SIG-M5 treated with dmso at 0.1 percent for 504 hours (cell line): ENCODE results near the gene PGAP2.
"Not testable (repeated sequence)": the region's sequence is repeated elsewhere in the genome, so short reads cannot be mapped to it uniquely, and the experiment has no call there.

Experiments used
- DNase-seq: peaks from one replicate; lab custom pipeline; 2025; ENCODE audit not compliant: unreplicated experiment; lab: John Stamatoyannopoulos, UW

Gene PGAP2

DNA sequence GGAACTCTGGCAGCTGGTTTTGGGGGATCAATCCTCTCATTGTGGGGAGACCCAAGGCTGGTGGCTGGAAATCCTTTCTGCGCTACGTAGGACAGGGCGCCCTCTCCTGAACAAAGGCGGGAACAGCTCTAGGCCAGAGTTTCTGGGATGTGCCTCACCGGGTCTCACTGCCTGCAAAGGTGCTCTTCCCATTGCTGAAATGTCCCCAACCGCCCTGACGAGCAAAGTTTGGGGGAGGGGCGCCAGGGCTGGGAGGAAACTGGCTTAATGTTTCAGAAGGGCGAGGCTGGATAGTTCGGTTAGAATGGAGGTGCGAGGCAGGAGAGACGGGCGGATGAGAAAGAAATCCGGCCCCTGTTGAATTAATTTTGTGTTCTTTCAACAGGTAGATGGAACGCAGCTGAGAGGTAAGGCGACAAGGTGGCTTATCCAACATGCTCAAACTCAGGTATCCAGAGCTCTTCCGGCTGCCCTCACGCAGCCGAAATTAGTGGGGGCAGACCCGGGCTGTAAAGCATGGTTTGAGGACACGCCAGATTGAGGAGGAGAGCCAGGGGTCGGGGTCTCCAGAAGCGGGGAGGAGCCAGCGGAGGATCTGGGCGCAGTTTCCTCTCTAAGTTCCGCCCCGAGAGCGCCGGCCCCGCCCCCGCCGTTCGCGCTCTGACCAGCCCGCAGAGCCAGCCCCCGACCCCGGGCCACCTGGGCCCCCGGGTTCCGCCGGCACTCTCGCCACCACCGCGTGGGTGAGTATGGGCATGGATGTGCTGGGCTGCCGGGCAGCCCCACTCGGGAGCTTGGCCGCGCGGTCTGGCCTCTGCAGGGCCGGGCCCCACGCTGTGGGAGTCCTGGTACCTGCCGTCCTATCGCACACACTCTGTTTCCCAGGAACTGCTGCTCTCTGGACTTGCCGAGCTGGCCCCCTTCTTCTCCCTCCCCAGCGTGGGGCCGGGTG is at the start of gene PGAP2:
Gene PGAP2 (plus strand): TSS at position 652 of the 952 bp plus-strand sequence. CDS start 2,700 bp downstream, outside the sequence.
- peak; percentile 57 for DNase-seq

DNA sequence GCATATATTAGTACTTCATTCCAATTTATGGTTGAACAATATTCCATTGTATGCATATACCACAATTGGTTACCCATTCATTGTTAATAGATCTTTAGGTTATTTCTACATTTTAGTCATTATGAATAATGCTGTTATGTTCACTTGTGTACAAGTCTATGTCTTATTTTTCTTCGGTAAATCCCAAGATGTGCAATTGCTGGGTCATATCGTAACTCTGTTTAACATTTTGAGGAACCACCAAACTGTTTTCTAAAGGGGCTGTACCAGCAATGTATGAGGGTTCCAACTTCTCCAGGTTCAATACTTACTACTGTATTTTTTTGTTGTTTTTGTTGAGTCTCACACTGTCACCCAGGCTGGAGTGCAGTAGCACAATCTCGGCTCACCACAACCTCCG is 44.1 kb upstream of the PGAP2 start:
- DNase-seq, result no peak

DNA sequence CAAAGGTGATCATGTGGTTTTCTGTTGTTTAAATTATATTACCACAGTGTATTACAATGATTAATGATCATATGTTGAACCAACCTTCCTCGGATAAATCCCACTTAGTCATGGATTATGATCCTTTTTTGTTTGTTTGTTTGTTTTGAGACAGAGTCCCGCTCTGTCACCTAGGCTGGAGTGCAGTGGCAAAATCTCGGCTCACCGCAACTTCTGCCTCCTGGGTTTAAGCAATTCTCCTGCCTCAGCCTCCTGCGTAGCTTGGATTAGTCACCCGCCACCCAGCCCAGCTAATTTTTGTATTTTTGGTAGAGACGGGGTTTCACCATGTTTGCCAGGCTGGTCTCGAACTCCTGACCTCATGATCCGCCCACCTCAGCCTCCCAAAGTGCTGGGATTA is 41.5 kb upstream of the PGAP2 start:
- not testable (repeated sequence) for DNase-seq

DNA sequence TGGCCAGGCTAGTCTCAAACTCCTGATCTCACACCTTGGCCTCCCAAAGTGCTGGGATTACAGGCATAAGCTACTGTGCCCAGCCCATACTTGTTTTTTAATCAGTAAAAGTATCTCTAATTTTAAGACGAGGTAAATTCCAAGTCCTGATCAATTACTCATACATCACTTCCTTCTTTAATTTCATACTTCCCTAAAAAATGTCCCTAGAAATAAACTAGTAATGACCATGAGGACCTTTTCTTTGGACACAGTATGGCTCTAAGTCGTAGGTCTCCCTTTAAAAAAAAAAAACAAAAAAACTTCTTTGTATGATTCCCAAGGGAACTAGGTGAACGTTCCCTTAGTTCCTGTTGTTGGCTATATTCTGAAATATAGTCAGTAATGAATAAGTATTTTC is 40.8 kb upstream of the PGAP2 start:
- DNase-seq, result no peak

DNA sequence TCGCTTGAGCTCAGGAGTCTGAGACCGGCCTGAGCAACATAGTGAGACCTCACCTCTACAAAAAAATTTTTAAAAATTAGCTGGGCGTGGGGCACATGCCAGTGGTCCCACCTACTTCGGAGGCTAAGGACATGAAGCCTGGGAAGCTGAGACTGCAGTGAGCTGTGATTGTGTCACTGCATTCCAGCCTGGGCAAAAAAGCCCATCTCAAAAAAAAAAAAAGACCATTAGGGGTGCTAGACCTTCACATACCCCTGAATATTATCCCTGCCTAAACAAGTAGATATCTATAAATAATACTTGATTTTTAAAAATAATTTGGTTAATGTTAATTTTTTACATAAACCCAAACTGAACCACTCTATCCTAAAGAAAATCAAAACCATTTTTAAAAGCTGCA is 35.2 kb upstream of the PGAP2 start:
- no peak for DNase-seq

DNA sequence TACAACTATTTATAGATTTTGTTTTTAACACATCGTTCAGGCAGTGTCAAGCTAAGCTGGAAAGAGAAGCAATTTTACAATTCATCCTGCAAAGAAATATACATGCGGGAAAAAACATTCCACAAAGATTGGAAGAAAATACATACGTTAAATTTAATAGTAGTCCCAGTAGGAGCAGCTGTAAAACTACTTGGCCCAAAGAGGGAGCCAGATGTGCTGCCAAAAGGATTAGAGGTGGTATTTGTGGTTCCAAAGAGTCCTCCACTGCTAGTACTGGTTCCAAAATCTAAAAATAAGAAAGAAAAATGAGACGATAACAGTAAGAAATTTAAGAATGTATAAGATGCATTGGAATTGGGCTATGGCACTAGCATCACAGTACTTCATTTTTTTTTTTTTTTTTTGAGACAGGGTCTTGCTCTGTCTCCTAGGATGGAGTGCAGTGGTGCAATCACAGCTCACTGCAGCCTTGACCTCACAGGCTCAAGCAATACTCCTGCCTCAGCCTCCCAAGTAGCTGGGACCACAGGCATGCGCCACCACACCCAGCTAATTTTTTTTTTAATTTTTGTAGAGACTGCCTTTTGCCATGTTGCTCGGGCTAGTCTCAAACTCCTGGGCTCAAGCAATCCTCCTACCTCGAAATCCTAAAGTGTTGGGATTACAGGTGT is 32.5 kb upstream of the PGAP2 start:
- DNase-seq, result no peak

DNA sequence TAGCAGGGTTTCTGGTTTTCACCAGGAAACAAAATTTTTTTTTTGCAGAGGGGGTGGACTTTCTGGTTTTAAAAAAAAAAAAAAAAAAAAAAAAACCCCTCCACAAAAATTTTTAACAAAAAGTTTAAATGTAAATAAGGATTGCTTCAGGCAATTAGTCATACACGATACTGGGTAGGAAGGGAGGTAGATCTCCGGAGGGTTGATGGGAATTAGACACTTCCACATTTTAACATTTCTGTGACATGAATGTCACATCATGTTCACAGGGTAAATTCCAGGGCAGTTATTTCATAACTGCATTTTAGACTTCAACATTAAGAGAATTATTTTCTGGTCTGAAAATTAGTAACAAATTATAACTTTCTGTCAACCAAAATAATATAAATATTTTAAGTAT is 26.9 kb upstream of the PGAP2 start:
- peak; percentile 74 for DNase-seq

DNA sequence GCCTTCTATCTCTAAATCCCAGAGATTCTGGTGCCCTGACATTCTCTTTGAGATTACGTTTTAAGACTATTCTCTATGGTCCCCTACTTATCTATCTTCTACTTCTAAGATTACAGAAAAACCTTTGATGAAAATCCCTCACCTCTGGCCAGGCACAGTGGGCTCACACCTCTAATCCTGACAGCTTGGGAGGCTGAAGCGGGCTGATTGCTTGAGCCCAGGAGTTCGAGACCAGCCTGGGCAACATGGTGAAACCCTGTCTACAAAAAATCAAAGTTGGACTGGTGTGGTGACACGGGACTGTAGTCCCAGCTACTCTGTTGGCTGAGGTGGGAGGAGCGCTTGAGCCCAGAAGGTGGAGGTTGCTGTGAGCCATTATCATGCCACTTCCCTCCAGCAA is 25.4 kb upstream of the PGAP2 start:
- DNase-seq, result no peak

DNA sequence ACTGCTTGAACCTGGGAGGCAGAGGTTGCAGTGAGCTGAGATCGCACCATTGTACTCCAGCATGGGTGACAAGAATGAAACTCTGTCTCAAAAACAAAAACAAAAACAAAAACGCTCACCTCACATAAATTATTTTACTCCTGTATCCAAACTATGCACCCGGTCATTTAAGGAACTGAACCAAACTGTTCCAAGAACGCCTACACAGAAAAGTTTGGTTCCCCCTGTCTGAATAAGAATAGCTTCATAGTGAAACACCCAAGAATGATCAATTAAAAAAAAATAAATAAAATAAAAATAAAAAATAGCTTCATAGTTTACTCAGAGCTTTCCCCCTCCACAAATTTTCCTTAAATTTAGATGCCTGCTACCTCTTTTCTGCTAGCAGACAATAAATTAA is 24.7 kb upstream of the PGAP2 start:
- DNase-seq, result no peak

DNA sequence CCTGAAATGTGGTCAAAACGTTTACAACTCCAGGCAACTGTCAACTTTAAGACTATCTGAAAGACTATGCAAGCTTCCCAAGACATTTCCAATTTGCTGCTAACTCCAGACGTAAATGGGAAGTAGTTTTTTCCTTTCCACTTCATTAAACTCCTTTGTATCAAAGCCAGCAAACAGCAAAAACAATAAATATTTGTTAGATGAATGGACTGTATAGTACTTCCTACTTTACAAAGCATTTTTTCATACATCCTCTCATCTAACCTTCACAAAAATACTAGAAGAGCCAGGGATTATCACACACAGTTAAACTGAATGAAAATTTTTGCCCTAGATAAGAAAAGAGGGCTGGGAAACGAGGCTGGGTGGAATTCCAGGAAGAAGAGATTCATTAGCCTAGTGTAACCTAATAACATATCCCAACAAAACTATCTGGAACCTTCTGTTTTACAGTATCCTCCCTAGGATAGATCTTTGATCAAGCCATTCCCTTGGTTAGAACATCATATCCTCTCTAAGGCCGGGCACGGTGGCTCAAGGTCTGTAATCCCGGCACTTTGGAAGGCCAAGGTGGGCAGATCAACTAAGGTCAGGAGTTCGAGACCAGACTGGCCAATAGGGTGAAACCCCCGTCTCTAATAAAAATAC is 21.5 kb upstream of the PGAP2 start:
- no peak for DNase-seq

DNA sequence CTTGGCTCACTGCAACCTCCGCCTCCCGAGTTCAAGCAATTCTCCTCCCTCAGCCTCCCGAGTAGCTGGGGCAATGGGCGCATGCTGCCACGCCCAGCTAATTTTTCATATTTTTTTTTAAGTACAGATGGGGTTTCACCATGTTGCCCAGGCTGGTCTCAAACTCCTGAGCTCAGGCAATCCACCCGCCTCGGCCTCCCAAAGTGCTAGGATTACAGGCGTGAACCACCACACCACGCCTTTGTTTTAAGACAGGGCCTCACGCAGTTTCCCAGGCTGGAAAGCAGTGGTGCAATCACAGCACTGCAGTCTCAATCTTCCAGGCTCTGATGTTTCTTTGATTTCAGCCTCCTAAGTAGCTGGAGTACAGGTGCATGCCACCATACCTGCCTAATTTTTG is 14.0 kb upstream of the PGAP2 start:
- DNase-seq, result not testable (repeated sequence)

DNA sequence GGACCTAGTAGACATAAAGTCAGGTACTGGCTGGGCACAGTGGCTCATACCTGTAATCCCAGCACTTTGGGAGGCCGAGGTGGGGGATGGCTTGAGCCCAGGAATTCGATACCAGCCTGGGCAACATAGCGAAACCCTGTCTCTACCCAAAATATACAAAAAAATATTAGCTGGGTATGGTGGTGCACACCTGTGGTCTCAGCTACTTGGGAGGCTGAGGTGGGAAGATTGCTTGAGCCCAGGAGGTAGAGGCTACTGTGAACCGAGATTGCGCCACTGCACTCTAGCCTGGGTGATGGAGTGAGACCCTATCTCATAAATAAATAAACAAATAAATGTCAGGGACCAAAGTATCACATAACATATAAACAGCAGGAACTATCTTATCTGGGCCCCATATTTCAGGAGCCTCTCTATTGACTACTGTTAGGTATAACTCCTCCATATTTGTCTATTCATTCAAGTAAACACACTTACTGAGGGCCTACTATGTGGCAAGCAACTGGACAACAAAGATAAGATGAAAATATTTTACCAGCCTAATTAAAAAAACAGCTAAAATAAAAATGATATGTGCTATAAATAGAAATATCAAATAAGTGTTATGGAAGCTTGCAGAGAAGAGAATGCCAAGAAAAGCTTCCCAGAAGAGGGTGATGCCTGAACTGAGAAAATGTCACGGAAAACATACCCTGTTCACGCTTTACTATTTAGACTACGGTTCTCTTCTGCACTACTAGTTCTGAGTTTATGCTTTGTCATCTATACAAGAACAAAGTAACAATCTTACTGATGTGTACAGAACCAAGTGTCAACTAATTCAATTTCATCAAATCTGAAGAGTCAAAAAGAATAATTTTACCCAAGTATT is 13.0 kb upstream of the PGAP2 start:
- no peak for DNase-seq

DNA sequence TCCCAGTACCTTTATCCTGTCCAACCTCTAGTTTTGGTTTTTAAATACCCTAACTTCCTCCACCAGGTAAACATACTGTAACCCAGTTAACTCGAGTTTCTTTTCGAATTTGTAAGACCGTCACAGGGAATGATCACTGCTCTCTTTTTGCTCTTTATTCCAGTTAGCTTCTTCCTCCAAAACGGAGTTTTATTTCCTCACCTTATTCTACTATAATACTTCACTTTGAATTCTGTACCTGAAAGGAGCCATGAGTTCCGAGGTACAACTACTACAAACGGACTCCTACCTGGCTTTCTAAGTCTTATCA is 12.4 kb upstream of the PGAP2 start:
- DNase-seq, result no peak

DNA sequence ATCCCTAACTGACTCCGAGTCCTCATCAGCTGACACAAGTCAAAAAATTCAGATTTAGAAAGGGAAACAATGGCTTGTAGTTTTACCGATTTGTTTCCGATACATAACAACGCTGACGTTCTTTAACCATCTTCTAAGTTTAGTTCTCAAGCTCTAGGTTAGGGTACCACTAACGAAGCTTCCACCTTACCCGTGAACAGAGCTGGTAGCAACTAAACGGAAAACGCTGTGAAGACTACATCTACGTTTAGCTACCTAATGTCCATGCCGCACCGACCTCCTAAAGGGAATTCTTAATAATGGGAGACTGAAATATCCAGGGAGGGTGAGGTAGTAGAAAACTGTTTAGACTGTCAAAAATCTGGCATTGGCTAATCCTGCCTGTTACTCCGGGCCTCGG is 12.0 kb upstream of the PGAP2 start:
- DNase-seq, result no peak

DNA sequence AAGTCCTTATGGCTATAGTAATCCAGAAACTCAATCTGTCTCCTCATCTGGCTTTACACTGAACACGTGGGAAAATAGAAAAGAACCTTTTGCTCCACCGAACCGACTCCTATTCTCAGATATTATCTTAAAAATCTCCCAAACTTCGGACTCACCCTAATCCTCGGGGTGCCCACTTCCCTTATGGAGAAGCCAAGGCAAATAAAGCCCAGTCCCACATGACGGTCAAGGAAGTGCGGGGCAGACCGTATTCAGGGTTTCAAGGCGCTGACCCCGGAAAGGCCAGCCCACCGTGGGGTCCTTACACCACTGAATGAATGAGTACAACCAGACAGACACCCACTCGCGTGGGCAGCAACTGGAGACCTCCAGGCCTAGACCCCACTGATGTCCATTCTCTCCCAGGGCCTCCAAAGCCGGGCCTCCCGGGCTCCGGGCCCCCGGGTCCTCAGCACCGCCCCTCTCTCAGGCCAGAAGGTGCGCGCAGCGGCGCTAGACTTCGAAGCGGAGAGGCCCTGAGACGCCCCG is 11.5 kb upstream of the PGAP2 start:
- no peak for DNase-seq

DNA sequence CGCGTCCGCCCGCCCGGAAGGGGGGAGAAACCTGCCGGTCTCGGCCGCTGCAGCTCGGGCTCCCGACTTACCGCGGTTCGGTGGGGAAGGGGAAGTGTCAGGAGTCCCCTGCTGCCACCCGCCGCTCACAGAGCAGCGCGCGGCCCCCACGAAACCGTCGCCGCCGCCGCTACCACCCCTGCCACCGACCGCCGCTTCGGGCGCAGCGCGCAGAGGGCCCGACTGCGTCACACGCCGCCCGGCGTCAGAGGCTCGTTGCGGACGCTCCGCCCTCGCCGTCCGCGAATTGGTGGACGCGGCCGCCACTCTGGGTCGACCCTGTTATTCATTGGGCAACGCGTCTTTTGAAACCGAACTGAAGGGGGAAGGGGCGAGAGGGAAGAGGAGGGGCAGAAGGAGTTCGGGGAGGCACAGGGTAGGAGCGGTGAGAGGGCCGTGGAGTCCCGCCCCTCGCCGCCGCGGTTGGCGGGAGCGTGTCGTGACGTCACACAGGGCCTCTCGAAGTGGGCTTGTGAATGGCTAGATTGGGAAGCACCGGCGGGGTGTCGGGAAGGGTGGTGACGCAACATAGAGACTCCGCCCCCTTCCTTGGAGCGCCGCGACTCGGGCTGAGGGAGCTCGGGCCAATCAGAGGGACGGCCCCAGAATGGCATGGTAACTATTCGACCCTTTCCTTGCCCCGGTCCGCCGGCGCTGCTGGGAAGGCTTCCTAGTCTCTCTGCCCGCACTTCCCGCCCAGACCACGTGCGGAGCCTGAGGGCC is 10.8 kb upstream of the PGAP2 start, which contains the start of gene NUP98:
Gene NUP98 (minus strand): TSS at position 226 of the 762 bp plus-strand sequence. CDS start 15,437 bp downstream, outside the sequence.
- peak; percentile 98 for DNase-seq

DNA sequence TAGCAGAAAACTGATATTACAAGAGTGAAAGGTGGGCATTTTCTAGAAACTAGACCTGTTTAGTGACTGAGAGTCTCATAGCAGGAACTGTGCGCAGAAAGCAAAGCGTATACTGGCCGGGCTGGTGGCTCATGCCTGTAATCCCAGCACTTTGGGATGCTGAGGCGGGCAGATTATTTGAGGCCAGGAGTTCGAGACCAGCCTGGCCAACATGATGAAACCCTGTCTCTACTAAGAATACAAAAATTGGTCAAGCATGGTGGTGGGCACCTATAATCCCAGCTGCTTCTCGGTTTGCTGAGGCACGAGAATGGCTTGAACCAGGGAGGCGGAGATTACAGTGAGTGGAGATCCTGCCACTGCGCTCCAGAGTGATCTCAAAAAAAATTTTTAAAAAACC is 9.2 kb upstream of the PGAP2 start:
- no peak for DNase-seq

DNA sequence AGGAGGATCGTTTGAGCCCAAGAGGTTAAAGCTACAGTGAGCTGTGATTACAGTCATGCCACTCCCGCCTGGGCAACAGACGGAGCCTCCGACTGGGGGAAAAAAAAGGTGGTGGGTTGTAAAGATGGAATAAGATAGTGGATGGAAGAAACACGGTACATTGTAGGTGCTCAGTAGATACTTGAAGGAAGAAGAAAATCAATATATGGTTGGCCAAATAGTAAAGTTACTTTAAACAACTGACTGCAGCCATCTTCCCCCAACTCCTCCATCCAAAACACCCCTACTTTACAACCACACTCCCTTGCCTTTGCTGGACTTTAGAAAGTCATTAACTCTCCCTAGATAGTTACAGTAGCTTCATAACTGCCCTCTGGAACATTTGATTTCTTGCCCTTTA is 8.5 kb upstream of the PGAP2 start:
- DNase-seq, result no peak

DNA sequence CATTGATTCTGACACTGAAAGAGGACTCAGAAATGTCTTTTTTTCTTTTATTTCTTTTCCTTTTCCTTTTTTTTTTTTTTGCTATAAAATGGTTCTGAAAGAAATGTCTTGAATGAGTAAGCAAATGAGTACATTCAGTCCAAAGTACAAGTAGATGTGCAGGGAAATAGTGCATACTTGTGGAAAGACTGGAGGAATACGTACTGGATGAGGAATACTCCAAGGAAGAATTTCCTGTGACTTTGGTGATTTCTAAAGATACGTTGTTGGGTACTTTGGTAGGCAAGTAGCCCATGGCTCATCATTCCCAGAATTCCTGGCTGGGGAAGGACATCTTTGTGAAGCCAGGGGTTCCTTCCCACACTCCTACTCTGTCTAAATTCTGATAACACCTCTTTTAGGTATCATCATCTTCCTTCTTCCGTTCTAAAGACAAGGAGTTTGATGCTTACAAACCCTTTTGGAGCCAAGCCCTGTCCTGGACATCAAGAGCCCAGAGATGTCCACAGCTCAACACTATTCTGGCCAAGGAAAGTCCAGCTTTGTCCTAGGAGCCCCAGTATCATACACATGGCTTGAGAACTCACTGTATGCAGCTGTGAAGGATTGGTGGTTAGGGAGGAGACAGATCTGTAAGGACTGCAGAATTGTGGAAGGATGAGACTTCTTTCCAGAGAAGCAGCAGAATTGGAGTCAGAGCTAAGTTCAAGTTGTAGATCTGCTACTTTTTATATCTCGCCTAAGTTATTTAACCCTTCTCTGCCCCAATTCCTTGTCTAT is 6.2 kb upstream of the PGAP2 start:
- DNase-seq, result no peak
